ENCODE measurements around the gene FBXO11.

DNA sequence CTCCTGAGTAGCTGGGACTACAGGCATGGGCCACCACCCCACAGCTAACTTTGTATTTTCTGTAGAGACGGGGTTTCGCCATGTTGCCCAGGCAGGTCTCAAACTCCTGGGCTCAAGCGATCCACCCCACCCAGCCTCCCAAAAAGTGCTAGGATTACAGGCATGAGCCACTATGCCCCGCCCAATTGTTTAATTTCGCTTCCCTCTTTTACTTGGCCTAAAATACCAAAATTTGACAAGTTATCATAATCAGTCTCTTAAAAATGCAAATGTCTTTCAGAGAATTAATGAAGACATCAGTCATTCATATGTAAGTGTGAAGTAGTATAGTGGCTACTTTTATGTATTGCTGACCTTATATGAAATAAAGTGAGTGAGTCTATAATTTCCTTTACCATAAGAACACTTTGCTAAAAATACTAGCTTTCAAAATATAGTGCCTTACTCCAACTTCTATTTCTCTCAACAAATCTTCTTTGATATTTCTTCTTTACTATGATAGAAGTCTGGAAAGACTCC is 9.8 kb downstream of the FBXO11 start:
- TF ChIP-seq, protein P1, sequence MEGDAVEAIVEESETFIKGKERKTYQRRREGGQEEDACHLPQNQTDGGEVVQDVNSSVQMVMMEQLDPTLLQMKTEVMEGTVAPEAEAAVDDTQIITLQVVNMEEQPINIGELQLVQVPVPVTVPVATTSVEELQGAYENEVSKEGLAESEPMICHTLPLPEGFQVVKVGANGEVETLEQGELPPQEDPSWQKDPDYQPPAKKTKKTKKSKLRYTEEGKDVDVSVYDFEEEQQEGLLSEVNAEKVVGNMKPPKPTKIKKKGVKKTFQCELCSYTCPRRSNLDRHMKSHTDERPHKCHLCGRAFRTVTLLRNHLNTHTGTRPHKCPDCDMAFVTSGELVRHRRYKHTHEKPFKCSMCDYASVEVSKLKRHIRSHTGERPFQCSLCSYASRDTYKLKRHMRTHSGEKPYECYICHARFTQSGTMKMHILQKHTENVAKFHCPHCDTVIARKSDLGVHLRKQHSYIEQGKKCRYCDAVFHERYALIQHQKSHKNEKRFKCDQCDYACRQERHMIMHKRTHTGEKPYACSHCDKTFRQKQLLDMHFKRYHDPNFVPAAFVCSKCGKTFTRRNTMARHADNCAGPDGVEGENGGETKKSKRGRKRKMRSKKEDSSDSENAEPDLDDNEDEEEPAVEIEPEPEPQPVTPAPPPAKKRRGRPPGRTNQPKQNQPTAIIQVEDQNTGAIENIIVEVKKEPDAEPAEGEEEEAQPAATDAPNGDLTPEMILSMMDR (IDR thresholded peaks at IDR 0.05; ENCODE audit: low read length) = no peak
- TF ChIP-seq EZH2phosphoT487 (IDR thresholded peaks at IDR 0.05; ENCODE audit: low read length) (no peak), EZH2 (optimal IDR thresholded peaks at IDR 0.05; ENCODE audit: low read depth, low read length) (no peak)
